PFSK-1 (cell line): ENCODE data around the gene NAV2.

Experiments used
- FOXP2 ChIP-seq: optimal IDR thresholded peaks from 2 replicates; pipeline ENCODE3; 2011; ENCODE audit warnings: borderline replicate concordance, control low read depth, inconsistent platforms; ENCODE audit not compliant: insufficient read depth; ENCODE audit errors: extremely low read length, extremely low read depth
- POLR2AphosphoS5 ChIP-seq: IDR thresholded peaks from 2 replicates; pipeline ENCODE4 v1.6.1; 2012; ENCODE audit warnings: low read depth, mild to moderate bottlenecking, control low read depth, low read length, moderate library complexity
- REST ChIP-seq, 2 experiments: IDR thresholded peaks; 2 replicates each; pipeline versions ENCODE4 v1.6.1 to v1.8.0; 2011 to 2012; ENCODE audit warnings: low read depth in 2 of 2, low read length in 2 of 2, control low read depth in 1 of 2, inconsistent platforms in 1 of 2, mild to moderate bottlenecking in 1 of 2, moderate library complexity in 1 of 2; ENCODE audit not compliant: insufficient read depth in 1 of 2
- SIN3A ChIP-seq: IDR thresholded peaks from 2 replicates; pipeline ENCODE4 v1.6.1; 2012; ENCODE audit warnings: mild to moderate bottlenecking, low read length, moderate library complexity, borderline replicate concordance; ENCODE audit not compliant: insufficient read depth
- TAF1 ChIP-seq: IDR thresholded peaks from 2 replicates; pipeline ENCODE4 v1.6.1; 2012; ENCODE audit warnings: low read length, control low read depth, borderline replicate concordance; ENCODE audit not compliant: insufficient read depth

The NAV2 gene

GRCh38 chr11:19906126-19906525, 193.5 kb downstream of the NAV2 start:
- TF ChIP-seq REST (IDR thresholded peaks at IDR 0.05; ENCODE audit: insufficient read depth in 1 of 2, low read depth in 2 of 2, low read length in 2 of 2): no peak
- TF ChIP-seq SIN3A: no peak
- no peak for TF ChIP-seq FOXP2
- no peak for TF ChIP-seq POLR2AphosphoS5
- TF ChIP-seq TAF1: no peak

- no peak for TF ChIP-seq POLR2AphosphoS5
- TF ChIP-seq REST (IDR thresholded peaks at IDR 0.05; ENCODE audit: insufficient read depth in 1 of 2, low read depth in 2 of 2, low read length in 2 of 2): no peak
- no peak for TF ChIP-seq TAF1
- no peak for TF ChIP-seq SIN3A
- no peak for TF ChIP-seq FOXP2
These were observed 194.5 kb downstream of the NAV2 start for GRCh38 chr11:19907008-19907579.

- TF ChIP-seq SIN3A (no peak), POLR2AphosphoS5 (no peak), FOXP2 (no peak), REST (IDR thresholded peaks at IDR 0.05; ENCODE audit: insufficient read depth in 1 of 2, low read depth in 2 of 2, low read length in 2 of 2) (no peak), TAF1 (no peak)
These were observed 195.2 kb downstream of the NAV2 start for GRCh38 chr11:19907839-19908238.

- no peak for TF ChIP-seq SIN3A
- no peak for TF ChIP-seq REST (IDR thresholded peaks at IDR 0.05; ENCODE audit: insufficient read depth in 1 of 2, low read depth in 2 of 2, low read length in 2 of 2)
- no peak for TF ChIP-seq POLR2AphosphoS5
- no peak for TF ChIP-seq TAF1
- TF ChIP-seq FOXP2: no peak
These were observed 198.3 kb downstream of the NAV2 start for GRCh38 chr11:19910931-19911330.
